ENCODE measurements around the gene APLP2.

- no peak for TF ChIP-seq ZNF274 (IDR thresholded peaks at IDR 0.05; ENCODE audit: low read depth, low read length)
- TF ChIP-seq YY1 (IDR thresholded peaks at IDR 0.05; ENCODE audit: insufficient read depth, insufficient read length): no peak
Observed at GRCh38 chr11:130179396-130180306, 110.0 kb downstream of the APLP2 start.
